GM19240 (cell line): ENCODE measurements around the gene MRPS6.

Experiments
- DNase-seq: peaks from one replicate; pipeline ENCODE4 v3.0.0; 2011; ENCODE audit warnings: low spot score; ENCODE audit not compliant: insufficient read length

MRPS6 gene

DNA sequence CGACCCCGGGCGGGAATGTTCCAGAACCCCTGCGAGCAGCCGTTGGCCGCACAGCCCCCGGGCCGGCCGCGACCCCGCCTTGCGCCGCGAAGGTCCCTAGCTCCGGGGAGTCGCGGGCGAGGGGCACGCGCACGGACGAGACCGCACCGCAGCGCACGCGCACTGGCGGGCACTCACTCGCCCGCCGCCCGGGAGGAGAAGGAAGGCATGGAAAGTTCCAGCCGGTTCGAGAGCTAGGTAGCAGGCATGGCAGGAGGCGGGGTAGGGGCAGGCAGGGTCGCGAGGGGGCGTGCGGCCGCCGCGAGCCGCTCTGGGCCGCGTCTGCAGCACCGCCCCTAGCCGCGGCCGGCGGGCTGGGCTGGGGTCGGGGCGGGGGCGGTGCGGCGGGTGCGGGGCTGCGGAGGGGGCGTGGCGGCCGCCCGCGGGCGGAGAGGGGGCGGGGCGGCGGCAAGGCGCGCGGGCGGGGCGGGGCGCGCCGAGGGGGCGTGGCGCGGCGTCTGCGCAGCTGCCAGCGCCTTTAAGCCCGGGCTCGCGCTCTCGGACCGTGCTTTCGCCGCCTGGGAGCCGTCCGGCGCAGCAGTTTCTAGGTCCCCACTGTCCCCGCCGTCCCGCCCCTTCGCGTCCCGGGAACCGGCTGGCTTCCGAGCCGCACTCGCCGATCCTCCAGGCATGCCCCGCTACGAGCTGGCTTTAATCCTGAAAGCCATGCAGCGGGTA is at the start of gene MRPS6, which contains the start of gene SLC5A3:
Gene MRPS6, plus strand, starts transcription at position 547 of the 717 bp plus-strand sequence. Its CDS starts 123 bp downstream, at position 670.
Gene SLC5A3, plus strand, starts transcription at position 547 of the 717 bp plus-strand sequence. CDS start 21,621 bp downstream, outside the sequence.
- DNase-seq = peak; percentile 81

DNA sequence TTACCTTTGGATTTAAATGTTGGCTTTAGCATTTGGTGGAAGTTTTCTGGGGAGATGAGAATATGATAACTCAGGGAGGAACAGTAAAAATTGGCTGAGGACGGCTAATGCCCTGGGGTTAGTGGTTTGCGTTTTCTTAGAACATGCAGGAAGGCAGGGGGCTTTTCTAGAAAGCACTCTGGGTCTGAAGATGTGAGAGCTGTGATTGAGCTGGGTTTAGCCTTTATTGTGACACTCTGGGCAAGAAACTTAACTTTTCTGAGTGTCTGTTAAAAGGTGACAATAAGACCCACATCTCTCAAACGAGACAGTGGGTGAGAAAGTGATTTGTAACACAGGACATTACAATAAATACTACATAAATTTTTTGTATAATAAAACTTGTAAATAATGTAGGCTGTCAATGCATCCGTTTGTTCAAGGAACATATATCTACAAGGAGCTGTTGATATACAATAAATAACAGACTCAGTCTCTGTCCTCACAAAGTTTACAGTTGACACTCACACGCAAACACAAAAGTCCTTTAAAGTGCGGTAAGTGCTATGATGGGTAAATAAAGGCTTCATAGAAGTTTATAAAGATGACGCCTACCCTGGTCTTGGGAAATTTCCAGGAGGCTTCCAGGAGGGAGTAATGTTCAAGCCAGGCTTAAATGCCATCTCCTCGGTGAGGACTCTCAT is 49.5 kb upstream of the MRPS6 start:
- no peak for DNase-seq

DNA sequence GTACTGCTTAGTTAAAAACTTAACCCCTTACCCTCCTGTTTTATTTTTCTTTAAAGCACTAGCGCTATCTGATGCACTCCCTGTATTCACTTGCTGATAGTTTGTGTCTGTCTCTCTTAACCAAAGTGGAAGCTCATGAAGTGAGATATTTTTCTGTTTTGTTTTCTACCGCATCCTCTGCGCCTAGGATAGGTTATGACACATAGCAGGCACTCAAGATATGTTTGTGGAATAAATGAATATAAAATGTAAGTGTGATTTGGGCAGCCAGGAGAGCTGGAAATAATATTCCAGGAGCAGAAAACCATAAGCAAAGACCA is 49.0 kb upstream of the MRPS6 start:
- DNase-seq = no peak

DNA sequence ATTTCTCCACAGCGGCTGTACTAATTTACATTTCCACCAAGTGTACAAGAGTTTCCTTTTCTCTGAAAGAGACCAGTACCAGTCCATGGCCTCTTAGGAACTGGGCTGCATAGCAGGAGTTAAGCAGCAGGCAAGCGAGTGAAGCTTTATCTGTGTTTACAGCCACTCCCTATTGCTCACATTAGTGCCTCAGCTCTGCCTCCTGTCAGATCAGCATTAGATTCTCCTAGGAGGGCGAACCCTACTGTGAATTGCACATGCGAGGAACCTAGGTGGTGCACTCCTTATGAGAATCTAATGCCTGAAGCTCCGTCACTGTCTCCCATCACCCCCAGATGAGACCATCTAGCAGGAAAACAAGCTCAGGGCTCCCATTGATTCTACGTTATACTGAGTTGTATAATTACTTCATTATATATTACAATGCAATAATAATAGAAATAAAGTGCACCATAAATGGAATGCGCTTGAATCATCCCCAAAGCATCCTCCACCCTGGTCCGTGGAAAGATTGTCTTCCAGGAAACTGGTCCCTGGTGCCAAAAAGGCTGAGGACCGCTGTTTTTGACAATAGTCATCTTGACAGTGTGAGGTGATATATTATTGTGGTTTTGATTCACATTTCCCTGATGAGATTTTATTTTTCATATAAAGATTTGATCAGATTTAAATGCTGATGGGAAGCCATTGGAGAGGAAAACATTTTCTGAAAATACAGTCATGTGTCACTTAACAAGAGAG is 45.5 kb upstream of the MRPS6 start:
- no peak for DNase-seq

DNA sequence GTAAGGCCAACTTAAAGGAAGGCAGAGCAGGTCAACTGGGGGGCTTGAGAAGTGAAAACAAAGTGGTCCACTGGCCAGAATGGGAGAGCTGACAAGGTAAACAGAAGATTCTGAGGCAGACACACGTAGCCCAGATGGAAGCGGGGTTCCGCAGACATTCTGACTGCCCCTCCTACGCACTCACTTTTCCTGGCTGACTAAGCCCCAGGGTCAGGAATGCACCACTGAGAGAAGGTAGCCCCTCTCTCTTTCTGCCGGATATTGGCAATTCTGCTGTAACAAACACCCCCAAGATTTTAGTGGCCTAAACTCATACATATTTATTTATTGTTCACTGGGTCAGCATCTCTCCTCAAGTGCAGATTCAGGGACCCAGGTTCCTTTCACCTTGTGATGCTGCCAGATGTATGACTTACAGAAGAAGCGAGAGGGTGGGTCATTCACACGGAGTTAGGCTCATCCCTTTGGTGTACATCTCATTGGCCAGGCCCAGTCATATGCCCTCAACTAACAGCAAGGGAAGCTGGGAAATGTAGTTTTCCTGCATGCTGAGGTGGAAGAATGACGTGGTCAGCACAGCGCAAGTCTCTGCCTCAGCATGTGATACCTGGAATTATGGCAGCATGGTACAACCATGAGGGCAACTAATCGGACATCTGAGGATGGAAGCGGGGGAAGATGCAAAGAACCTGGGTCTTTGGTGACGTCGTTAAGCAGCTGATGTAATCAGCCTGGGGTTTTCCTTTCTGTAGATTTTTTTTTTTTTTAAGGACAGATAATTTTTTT is 43.4 kb upstream of the MRPS6 start:
- peak; percentile 69 for DNase-seq

DNA sequence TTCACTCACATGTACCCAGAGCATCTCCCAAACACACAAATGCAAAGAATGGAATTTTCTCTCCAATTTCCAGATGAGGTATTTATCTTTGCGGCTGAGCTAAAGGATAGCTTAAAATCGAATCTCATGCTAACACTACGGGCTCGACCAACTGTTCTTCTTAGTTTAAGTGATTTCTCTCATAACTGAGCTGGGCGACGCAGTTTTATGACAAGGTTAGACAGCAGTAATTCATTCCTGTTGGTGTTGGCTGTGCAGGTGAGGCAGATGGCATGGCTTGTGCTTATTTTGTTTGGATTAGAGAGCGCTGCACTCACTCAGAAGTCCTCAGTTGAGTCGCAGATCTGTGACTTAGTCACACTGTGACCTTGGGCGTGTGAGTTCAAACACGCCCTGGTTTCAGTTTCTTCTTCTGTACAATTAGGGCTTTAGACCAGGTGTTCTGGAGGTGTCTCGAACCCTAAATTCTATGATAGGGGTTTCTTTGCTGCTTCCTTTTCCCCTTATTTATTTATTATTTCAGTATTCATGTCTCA is 41.5 kb upstream of the MRPS6 start:
- no peak for DNase-seq

DNA sequence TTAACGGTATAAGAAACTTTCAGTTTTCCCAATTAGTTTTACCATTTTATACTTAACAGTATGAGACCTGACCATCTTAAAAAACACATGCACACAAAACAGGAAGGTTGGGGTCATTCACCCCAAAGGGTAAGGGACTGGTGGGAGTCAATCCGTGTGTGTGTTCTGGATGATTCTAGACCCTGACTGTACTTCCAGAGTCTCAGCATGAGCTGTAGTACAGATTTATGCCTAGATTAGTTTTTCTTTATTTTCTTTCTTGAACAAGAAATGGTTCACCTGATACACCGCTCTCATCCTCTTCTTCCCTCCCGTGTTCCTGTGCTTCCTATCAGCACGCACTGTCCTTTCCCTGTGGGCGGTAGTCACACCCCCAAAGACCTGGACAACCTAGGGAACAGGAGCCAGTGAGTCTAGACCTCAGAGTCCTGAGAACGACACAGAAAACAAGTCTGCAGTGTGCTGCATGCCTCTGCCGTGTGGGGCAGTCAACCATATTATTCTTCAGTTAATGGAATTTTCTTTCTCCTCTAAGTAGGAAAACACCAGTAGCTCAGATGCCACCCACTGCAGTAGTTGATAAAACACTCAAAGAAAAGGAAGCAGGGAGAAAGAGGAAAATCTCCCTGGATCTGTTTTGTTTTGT is 38.9 kb upstream of the MRPS6 start:
- no peak for DNase-seq

DNA sequence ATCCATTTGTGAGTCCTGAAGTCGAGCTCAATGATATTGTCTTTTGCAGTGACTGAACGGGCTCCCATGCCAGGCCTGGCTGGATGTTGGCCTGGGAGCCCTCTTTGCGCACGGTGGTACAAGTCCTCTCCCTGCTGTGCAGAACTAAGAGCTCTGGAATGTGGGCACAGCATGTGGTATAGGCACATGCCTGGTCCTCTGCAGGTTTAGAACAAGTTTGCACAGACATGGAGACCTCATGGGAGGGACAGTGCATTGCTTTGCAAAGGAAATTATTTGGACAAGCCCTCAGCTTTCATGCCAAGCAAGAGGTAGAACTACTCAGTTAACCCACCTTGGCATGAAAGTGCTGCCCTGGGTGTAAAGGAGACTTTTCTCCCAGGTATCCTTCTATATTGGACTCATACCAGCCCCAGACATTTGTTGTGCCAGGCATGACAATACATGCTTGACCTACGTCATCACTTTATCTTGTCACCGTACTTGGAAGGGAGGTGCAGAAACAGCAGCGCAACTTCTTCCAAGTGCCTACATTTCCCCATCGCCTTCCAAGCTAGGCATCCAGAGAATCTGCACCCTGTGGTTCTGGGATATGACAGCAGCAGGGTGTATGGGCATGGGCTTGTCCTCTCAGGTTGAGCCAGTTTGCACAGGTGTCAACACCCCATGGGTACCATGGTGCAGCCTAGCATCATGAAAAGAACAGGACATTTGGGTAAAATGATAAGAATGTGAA is 37.6 kb upstream of the MRPS6 start:
- DNase-seq = no peak

DNA sequence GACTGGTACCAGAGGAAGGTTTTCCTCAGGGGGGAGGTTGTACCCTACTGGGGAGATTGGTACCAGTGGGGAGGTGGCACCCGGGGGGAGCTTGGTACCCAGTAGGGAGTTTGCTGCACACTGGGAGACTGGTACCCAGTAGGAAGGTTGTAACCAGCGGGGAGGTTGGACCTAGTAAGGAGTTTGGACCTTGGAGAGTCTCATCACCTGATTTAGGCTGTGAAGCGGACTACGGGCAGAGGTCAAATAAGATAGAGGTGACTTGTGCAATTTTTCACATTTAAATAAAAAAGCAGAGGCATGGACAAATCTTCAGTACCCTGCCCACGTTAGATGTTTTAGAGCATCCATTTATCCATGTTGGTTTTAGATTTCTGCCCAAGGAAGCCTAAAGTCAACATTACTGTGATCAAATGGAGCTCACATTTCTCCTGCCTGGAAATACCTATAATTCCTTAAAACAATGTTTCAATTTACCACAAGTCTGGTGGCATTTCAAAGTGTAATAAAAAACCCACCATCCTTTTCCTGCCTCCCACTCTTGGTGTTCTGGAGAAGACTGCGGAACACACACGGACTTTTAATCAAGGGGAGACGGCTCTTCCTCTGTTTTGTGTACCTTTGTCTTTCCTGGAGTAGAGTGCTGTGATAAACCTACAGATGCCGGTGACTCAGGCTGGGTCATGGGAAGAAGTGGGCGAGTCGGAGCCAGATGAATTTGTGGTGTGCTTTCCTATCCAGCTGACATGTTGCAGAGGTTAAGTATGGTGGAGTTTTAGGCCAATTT is 36.2 kb upstream of the MRPS6 start:
- DNase-seq = no peak

DNA sequence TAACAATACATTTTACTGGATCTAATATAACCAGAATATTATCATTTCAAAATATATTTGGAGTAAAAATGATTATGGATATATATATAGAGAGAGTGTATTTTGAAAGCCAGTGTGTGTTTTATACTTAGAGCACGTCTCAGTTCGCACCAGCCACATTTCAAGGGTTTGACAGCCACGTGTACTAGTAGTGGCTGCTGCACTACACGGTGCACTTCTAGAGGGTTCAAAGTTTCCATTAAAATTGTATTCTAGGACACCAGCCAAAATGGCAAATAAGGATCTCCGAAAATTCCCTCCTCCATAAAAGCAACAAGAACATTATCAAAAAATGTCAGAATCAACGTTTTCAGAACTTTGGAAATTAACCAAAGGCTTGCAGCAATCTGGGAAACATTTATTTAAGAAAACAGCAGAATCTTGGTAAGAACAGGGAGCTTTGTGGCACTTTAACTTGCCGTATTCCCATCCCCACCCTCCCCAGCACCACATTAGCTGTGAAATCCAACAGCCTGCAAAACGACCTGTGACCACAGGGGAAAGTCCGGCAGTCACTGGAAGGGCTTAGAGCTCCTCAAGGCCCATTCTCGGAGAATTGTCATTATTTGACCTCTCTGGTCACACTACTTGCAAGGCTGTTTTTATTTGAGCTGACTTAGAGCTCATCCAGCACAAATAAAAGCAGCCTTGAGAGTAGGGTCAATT is 33.5 kb upstream of the MRPS6 start:
- DNase-seq = no peak

DNA sequence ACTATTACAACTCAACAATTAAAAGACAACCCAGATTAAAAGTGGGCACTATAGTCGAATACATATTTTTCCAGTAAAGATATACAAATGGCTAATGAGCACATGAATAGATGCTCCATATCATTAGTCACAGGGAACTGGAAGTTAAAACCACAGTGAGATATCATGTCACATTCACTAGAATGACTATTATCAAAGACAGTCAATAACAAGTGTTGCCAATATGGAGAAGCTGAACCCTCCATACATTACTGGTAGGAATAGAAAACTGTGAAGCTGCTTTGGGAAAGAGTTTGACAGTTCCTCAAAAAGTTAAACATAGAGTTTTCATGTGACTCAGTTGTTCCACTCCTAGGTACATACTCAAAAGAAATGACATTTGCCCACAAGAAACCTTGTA is 30.6 kb upstream of the MRPS6 start:
- no peak for DNase-seq

DNA sequence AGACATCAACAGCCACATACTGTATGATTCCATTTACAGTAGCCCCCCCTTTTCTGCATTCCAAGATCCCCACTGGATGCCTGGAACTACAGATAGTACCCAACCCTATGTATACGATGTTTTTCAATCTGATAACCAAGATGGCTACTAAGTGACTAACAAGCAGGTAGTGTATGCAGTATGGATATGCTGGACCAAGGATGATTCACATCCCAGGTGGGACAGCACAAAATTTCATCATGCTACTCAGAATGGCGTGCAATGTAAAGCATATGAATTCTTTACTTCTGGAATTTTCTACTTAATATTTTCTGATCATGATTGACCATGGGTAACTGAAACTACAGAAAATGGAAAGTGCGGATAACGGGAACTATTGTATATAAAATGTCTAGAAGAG is 30.0 kb upstream of the MRPS6 start:
- no peak for DNase-seq

DNA sequence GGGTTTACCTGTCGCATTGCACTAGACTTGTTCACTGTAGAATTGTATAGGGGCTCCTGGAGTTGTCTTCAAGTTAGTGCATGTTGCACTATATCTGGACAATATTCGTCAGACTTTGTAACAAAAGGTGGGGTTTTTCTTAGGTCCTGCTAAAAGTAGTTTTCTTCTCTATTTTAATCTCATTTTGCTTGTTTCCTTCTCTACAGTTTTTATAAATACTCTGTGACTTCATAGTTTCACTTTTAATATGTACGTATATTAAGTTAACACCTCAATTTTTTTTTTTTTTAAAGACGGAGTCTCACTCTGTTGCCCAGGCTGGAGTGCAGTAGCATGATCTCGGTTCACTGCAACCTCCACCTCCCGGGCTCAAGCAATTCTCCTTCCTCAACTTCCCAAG is 26.5 kb upstream of the MRPS6 start:
- no peak for DNase-seq

DNA sequence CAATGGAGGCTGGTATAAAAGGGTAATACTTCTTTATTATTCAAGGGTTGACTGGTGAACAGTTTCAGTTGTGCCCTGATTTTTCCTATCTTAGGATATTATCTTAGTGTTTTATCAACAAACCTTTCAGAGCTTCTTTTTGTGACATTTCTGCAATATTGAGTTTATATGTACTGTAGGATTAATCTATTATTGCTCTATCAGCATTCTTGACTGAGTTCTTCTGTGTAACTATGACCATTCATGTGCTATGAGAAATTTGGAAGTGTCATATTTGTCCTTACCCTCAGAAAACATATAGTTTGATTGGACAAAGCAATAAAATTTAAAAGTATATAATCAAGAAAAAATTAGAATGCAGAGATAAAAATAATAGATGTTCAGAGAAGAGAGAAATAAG is 25.5 kb upstream of the MRPS6 start:
- DNase-seq = no peak

DNA sequence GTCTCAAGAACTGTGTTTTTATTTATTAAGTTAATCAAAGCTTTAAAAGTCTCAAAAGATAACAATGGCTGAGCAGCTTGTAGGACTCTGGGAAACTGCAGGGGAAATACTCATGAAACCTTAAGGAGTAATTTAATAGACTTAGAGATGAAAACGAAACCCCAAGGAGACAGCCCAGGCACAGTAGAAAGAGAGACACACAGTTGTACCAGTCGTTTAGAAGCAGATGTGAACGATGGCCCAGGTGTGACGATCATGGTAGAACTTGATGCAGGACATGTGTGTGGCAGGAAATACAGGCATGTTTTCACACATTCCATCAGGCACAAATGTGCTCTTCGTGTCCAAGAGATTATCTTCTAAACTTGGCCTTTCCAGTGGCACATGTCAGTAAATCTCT is 21.2 kb upstream of the MRPS6 start:
- no peak for DNase-seq

DNA sequence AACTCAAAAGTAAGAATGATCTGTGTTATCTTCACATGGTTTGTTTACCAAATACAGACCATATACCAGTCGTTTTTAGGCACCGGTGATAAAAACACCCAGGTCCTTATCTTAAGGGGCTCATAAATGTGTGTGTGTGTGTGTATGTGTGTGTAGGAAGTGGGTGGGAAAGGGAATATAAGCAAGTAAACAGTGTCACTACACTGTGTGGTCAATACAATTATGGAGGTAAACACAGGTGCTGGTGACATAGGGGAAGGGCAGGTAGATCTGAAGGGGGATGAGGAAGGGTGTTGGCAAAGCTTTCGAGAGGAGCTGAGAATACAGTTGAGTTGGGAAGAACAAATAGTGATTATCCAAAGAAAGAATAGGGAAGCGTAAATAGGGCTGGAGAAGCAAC is 19.1 kb upstream of the MRPS6 start:
- no peak for DNase-seq

DNA sequence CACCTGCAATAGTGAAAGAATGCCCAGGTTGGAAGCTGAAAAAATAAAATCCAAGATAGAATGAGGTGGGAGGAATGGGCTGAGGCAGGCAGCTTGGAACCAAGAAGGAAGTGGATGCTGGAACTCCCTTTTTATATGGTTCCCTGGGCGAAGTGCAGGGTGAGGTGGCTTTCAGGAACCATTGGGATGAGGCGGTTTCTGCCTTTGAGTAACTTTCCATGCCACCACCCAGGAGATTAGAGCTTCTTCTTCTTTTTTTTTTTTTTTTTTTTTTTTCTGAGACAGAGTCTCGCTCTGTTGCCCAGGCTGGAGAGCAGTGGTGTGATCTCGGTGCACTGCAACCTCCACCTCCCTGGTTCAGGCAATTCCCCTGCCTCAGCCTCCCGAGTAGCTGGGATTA is 17.8 kb upstream of the MRPS6 start:
- no peak for DNase-seq

DNA sequence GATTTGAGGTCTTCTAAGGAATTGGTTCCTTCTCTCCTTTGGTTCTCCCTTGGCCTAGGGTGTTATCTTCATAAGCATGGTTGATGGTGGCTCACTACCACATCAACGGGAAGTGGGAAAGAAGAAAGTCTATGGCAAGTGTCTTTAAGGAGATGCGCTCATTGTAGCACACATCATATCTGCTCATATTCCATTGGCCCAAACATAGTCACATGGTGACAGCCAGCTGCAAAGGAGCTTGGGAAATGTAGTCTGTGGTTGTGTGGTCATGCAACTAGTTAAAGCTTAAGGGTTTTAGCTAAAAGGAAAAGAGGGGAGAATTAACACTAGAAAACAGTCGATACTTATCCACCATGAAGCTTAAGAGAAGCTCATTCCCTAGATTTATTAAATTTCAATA is 11.4 kb upstream of the MRPS6 start:
- no peak for DNase-seq

DNA sequence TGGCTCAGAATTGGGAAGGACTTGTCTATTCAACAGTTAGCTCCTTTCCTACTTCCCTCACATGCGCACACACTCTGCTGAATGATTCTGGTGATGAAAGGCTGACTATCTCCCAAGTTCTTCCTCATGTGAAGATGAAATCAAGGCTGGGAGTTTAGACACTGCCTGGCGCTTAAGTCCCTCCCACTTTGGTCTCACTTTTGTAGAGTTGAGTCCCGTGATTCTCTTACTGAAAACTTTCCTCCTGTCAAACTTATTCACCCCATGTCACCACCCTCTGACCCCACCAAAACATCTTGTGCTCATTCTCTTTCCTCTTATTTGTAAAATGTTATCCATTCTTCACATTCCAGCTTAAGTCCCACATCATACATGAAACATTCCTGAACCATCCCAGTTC is 8.4 kb upstream of the MRPS6 start:
- DNase-seq = no peak
